IMR-90 (cell line): ENCODE measurements around the gene CPED1. TPM values are rescaled to one million over a fixed set of nuclear protein-coding genes. Genes with fewer than 3 reads are reported as not detected.

Source experiments
- ATAC-seq: fragments of 200-7000 bp; cut with Tn5 transposase; 2 replicates; pipeline ENCODE4 v1.9.1; 2020; ENCODE audit warnings: low read depth, mild to moderate bottlenecking, moderate library complexity
- BruUV-seq: library from RNA; stranded (reverse); fragments of 400-500 nt; replicated peaks from 2 replicates; lab custom pipeline; 2021; lab: Mats Ljungman, UMichigan
- CTCF ChIA-PET: fragments of 300-600 bp; formaldehyde crosslinking; extraction: SDS; loops from one replicate; lab custom pipeline; 2021; ENCODE audit warnings: antibody characterized with exemption; lab: Yijun Ruan, JAX
- POLR2A ChIA-PET: fragments of 300-600 bp; sonication (Branson Sonifier 250); formaldehyde crosslinking; loops from one replicate; lab custom pipeline; 2022; ENCODE audit warnings: antibody characterized with exemption; ENCODE audit not compliant: unreplicated experiment; lab: Charles Lee
- DNase-seq: peaks from one replicate; pipeline ENCODE4 v3.0.0; 2013
- H2AFZ ChIP-seq: replicated peaks from 2 replicates; pipeline ENCODE3; 2013; ENCODE audit warnings: low read length, mild to moderate bottlenecking; ENCODE audit not compliant: poor library complexity
- H2AK5ac ChIP-seq: 2 replicates; pipeline ENCODE4 v1.6.1; 2013; ENCODE audit warnings: low read depth, low read length, inconsistent platforms
- H2AK9ac ChIP-seq: replicated peaks from 2 replicates; pipeline ENCODE3; 2013; ENCODE audit warnings: mild to moderate bottlenecking, low read depth, low read length, moderate library complexity; ENCODE audit not compliant: poor library complexity
- H2BK120ac ChIP-seq: 2 replicates; pipeline ENCODE4 v1.6.1; 2013; ENCODE audit warnings: low read depth, low read length, inconsistent platforms
- H2BK15ac ChIP-seq: 3 replicates; pipeline ENCODE4 v1.6.1; 2013; ENCODE audit warnings: low read depth, low read length, inconsistent platforms
- H2BK20ac ChIP-seq: 2 replicates; pipeline ENCODE4 v1.6.1; 2013; ENCODE audit warnings: low read depth, mild to moderate bottlenecking, inconsistent platforms, low read length, moderate library complexity
- H2BK5ac ChIP-seq: 2 replicates; pipeline ENCODE4 v1.6.1; 2013; ENCODE audit warnings: mild to moderate bottlenecking, low read depth, low read length, inconsistent platforms; ENCODE audit not compliant: poor library complexity, severe bottlenecking
- H3K14ac ChIP-seq: replicated peaks from 2 replicates; pipeline ENCODE4 v1.6.1; 2013; ENCODE audit warnings: low read depth, low read length, inconsistent platforms
- H3K18ac ChIP-seq: 2 replicates; pipeline ENCODE4 v1.6.1; 2013; ENCODE audit warnings: low read depth, low read length, control low read depth
- H3K23ac ChIP-seq: 2 replicates; pipeline ENCODE4 v1.6.1; 2013; ENCODE audit warnings: low read depth, low read length, inconsistent platforms
- H3K27ac ChIP-seq: 2 replicates; pipeline ENCODE4 v1.5.1; 2013; ENCODE audit warnings: mild to moderate bottlenecking, control low read depth, low read length; ENCODE audit not compliant: insufficient read depth
- H3K27me3 ChIP-seq: 2 replicates; pipeline ENCODE4 v1.6.1; 2013; ENCODE audit warnings: low read length; ENCODE audit not compliant: control insufficient read depth, insufficient read depth
- H3K36me3 ChIP-seq: 2 replicates; pipeline ENCODE4 v1.6.1; 2013; ENCODE audit warnings: low read length, mixed read lengths; ENCODE audit not compliant: control insufficient read depth, insufficient read depth
- H3K4ac ChIP-seq: 2 replicates; pipeline ENCODE4 v1.6.1; 2013; ENCODE audit warnings: low read depth, low read length, inconsistent platforms
- H3K4me1 ChIP-seq: 2 replicates; pipeline ENCODE4 v1.6.1; 2013; ENCODE audit warnings: low read length, mixed read lengths; ENCODE audit not compliant: control insufficient read depth, insufficient read depth
- H3K4me2 ChIP-seq: 2 replicates; pipeline ENCODE4 v1.6.1; 2013; ENCODE audit warnings: low read depth, mild to moderate bottlenecking, control low read depth, low read length, moderate library complexity
- H3K4me3 ChIP-seq: 2 replicates; pipeline ENCODE4 v1.5.1; 2013; ENCODE audit warnings: low read depth, mild to moderate bottlenecking, control low read depth, low read length, moderate library complexity; ENCODE audit not compliant: insufficient read depth
- H3K56ac ChIP-seq: 2 replicates; pipeline ENCODE4 v1.6.1; 2013; ENCODE audit warnings: low read length, inconsistent platforms; ENCODE audit not compliant: insufficient read depth; ENCODE audit errors: extremely low read depth
- H3K79me1 ChIP-seq, 2 experiments: 2 replicates each; pipeline ENCODE4 v1.6.1; 2013; ENCODE audit warnings: low read length in 2 of 2, inconsistent platforms in 1 of 2, low read depth in 1 of 2
- H3K9ac ChIP-seq: 2 replicates; pipeline ENCODE4 v1.6.1; 2013; ENCODE audit warnings: low read depth, low read length, control low read depth
- H3K9me1 ChIP-seq: 2 replicates; pipeline ENCODE4 v1.6.1; 2013; ENCODE audit warnings: low read length, inconsistent platforms; ENCODE audit not compliant: insufficient read depth
- H3K9me3 ChIP-seq: 2 replicates; pipeline ENCODE4 v1.6.1; 2013; ENCODE audit warnings: low read length; ENCODE audit not compliant: control insufficient read depth, insufficient read depth
- H4K20me1 ChIP-seq: 2 replicates; pipeline ENCODE4 v1.6.1; 2013; ENCODE audit warnings: low read length, inconsistent platforms; ENCODE audit not compliant: insufficient read depth
- H4K5ac ChIP-seq: 2 replicates; pipeline ENCODE4 v1.6.1; 2013; ENCODE audit warnings: mild to moderate bottlenecking, low read depth, low read length, control low read depth
- H4K8ac ChIP-seq, 2 experiments: 2 replicates each; pipeline ENCODE4 v1.6.1; 2013; ENCODE audit warnings: low read depth in 2 of 2, low read length in 2 of 2, control low read depth in 1 of 2, inconsistent platforms in 1 of 2
- H4K91ac ChIP-seq: 2 replicates; pipeline ENCODE4 v1.6.1; 2013; ENCODE audit warnings: low read depth, low read length, inconsistent platforms; ENCODE audit not compliant: insufficient read depth
- BHLHE40 ChIP-seq: fragments of 150-350 bp; IDR thresholded peaks from 2 replicates; pipeline ENCODE4 v1.6.1; 2016; ENCODE audit warnings: mild to moderate bottlenecking, low read depth, low read length
- CEBPB ChIP-seq: IDR thresholded peaks from 2 replicates; pipeline ENCODE4 v1.6.1; 2012; ENCODE audit warnings: low read depth, low read length, improper control_type of control experiment
- CHD1 ChIP-seq: IDR thresholded peaks from 2 replicates; pipeline ENCODE4 v1.6.1; 2012; ENCODE audit warnings: low read depth, low read length, improper control_type of control experiment
- FOS ChIP-seq: fragments of 150-350 bp; IDR thresholded peaks from 2 replicates; pipeline ENCODE4 v1.6.1; 2016; ENCODE audit warnings: low read depth, low read length
- MAFK ChIP-seq: IDR thresholded peaks from 2 replicates; pipeline ENCODE4 v1.6.1; 2012; ENCODE audit warnings: low read depth, low read length, improper control_type of control experiment
- MAZ ChIP-seq: IDR thresholded peaks from 2 replicates; pipeline ENCODE4 v1.6.1; 2012; ENCODE audit warnings: low read depth, mild to moderate bottlenecking, low read length, improper control_type of control experiment, moderate library complexity, borderline replicate concordance
- MXI1 ChIP-seq: IDR thresholded peaks from 2 replicates; pipeline ENCODE4 v1.6.1; 2012; ENCODE audit warnings: low read depth, mild to moderate bottlenecking, low read length, moderate library complexity, borderline replicate concordance
- NFE2L2 ChIP-seq: fragments of 150-350 bp; IDR thresholded peaks from 2 replicates; pipeline ENCODE4 v1.6.1; 2016; ENCODE audit warnings: low read depth, mild to moderate bottlenecking, low read length
- POLR2A ChIP-seq: IDR thresholded peaks from 2 replicates; pipeline ENCODE4 v1.6.1; 2012; ENCODE audit warnings: mild to moderate bottlenecking, low read depth, low read length
- RAD21 ChIP-seq: IDR thresholded peaks from 2 replicates; pipeline ENCODE4 v1.6.1; 2012; ENCODE audit warnings: low read length, improper control_type of control experiment
- RCOR1 ChIP-seq: IDR thresholded peaks from 2 replicates; pipeline ENCODE4 v1.6.1; 2012; ENCODE audit warnings: mild to moderate bottlenecking, low read length, improper control_type of control experiment; ENCODE audit not compliant: insufficient replicate concordance
- RFX5 ChIP-seq: IDR thresholded peaks from 2 replicates; pipeline ENCODE4 v1.8.0; 2012; ENCODE audit warnings: low read depth, mild to moderate bottlenecking, low read length, moderate library complexity
- SMC3 ChIP-seq: fragments of 150-350 bp; IDR thresholded peaks from 2 replicates; pipeline ENCODE4 v1.6.1; 2016; ENCODE audit warnings: low read depth, mild to moderate bottlenecking, antibody characterized with exemption, low read length, moderate library complexity
- WGBS, 2 experiments: methylation state at CpG; one replicate each; pipeline versions ENCODE4 v1.1.5 to v1.1.7; 2013; ENCODE audit warnings: missing lambda C conversion rate in 2 of 2; ENCODE audit not compliant: insufficient read length in 1 of 2; ENCODE audit errors: extremely low coverage in 2 of 2; 5-methylcytosine and 5-hydroxymethylcytosine counted together
- dilution Hi-C: fragments of 300-500 bp; cut with HindIII; formaldehyde crosslinking; loops from one replicate; pipeline ENCODE4 v1.14.3; 2018; ENCODE audit warnings: low sequenced_read_pairs; ENCODE audit not compliant: unreplicated experiment
- in situ Hi-C: fragments of 300-500 bp; cut with MboI; formaldehyde crosslinking; loops from 3 replicates; pipeline ENCODE4 v1.14.3; 2019; ENCODE audit warnings: low sequenced_read_pairs, inconsistent platforms, mixed read lengths
- intact Hi-C: fragments of 100-400 bp; cut with micrococcal nuclease; formaldehyde crosslinking; loops from 2 replicates; pipeline ENCODE4 v1.10.0; 2022
- polyA plus RNA-seq, 3 experiments: library from polyadenylated mRNA; depleted of rRNA; stranded (reverse); fragments of >200 nt; gene quantifications; 2 replicates each; pipeline ENCODE4 v1.2.3, GENCODE V29; 2012; ENCODE audit warnings: low replicate concordance in 1 of 3
- total RNA-seq: library from RNA; depleted of rRNA; stranded (reverse); fragments of >200 nt; gene quantifications from 2 replicates; pipeline ENCODE4 v1.2.3, GENCODE V29; 2012
- TF ChIP-seq, protein P1 (sequence below): conservative IDR thresholded peaks from 2 replicates; pipeline ENCODE4 v1.5.1; 2012; ENCODE audit warnings: mild to moderate bottlenecking, low read depth, low read length, improper control_type of control experiment
- TF ChIP-seq, protein P2 (sequence below): fragments of 150-350 bp; IDR thresholded peaks from 2 replicates; pipeline ENCODE4 v1.6.1; 2016; ENCODE audit warnings: low read depth, mild to moderate bottlenecking, low read length, moderate library complexity, borderline replicate concordance
- TF ChIP-seq, protein P3 (sequence below): fragments of 150-350 bp; IDR thresholded peaks from 2 replicates; pipeline ENCODE4 v1.6.1; 2017; ENCODE audit warnings: mild to moderate bottlenecking, antibody characterized with exemption, low read length, low read depth

CPED1 gene
- total and polyA plus RNA-seq, 2 of the 4 experiments (the other 2 are of a cell fraction): 31.2 to 96.8 TPM

DNA sequence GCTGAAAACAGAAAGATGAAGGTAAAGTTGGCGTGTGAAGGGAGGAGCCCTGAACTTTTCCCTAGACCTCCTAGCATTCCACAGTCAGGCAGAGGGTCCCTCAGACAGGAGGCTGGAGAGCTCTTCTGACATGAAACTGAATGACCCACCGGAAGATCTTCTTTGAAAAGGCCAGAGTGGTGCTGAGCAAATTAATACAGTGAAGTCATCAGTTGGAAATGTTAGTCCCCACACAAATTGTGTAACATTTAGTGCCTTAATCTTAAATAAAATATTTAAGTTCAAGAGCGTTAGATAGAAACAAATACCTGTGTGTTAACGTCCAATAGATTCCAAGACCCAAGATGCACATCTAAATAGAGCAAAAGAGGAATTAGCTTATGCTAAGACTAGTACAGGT is 291.3 kb downstream of the CPED1 start:
- Histone ChIP-seq H3K79me1 (peaks cover 2 to 4% of the 10 kb centered on the region in 2 experiments; a peak in 1 of 4 replicates), H4K8ac (peak overlapping the region; percentile 6 to 70; a peak in 3 of 4 replicates), H3K9ac (no peak overlapping the region), H4K20me1 (no peaks in the 10 kb centered on the region), H3K4me2 (no peak overlapping the region), H2AK9ac (no peak overlapping the region), H4K5ac (0 out of 2 replicates have a peak overlapping the region, but pooled peaks have one; percentile 84), H3K14ac (no peak overlapping the region; the same call in 1 of the 2 replicates), H3K18ac (peak overlapping the region; percentile 69), H2AFZ (no peak overlapping the region), H3K9me3 (no peaks in the 10 kb centered on the region; the same call in 1 of the 2 replicates), H3K4me1 (peaks cover 9% of the 10 kb centered on the region), H3K27ac (no peak overlapping the region), H2BK120ac (peak overlapping the region; percentile 60; the same call in 1 of the 2 replicates), H3K4me3 (no peak overlapping the region), H3K9me1 (no peaks in the 10 kb centered on the region; the same call in 1 of the 2 replicates), H3K4ac (peak overlapping the region; percentile 60), H4K91ac (no peak overlapping the region), H3K23ac (no peak overlapping the region), H2AK5ac (peak overlapping the region; percentile 57; the same call in 1 of the 2 replicates), H2BK15ac (0 out of 3 replicates have a peak overlapping the region, but pooled peaks have one; percentile 18), H3K56ac (no peak overlapping the region; the same call in 1 of the 2 replicates), H3K27me3 (no peaks in the 10 kb centered on the region), H2BK5ac (peak overlapping the region; percentile 94), H3K36me3 (0 out of 2 replicates have a peak, but pooled peaks cover 4% of the 10 kb centered on the region), H2BK20ac (peak overlapping the region; percentile 68; the same call in 1 of the 2 replicates)
- DNase-seq (no peak), ATAC-seq (no peak)
- BruUV-seq: no TSS peak
- dilution Hi-C loops (no loop called here), intact Hi-C loops (no loop called here), in situ Hi-C loops (no loop called here)
- ChIA-PET CTCF (interaction anchor here (1.1 kb wide), 1 partner anchor 15 kb away, joined by 8 read pairs; no protein-coding TSS in a partner anchor), POLR2A (no interaction called here)
- no peak for TF ChIP-seq CHD1
- TF ChIP-seq NFE2L2: no peak
- TF ChIP-seq MAZ: no peak
- TF ChIP-seq, protein P1, sequence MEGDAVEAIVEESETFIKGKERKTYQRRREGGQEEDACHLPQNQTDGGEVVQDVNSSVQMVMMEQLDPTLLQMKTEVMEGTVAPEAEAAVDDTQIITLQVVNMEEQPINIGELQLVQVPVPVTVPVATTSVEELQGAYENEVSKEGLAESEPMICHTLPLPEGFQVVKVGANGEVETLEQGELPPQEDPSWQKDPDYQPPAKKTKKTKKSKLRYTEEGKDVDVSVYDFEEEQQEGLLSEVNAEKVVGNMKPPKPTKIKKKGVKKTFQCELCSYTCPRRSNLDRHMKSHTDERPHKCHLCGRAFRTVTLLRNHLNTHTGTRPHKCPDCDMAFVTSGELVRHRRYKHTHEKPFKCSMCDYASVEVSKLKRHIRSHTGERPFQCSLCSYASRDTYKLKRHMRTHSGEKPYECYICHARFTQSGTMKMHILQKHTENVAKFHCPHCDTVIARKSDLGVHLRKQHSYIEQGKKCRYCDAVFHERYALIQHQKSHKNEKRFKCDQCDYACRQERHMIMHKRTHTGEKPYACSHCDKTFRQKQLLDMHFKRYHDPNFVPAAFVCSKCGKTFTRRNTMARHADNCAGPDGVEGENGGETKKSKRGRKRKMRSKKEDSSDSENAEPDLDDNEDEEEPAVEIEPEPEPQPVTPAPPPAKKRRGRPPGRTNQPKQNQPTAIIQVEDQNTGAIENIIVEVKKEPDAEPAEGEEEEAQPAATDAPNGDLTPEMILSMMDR: no peak
- TF ChIP-seq, protein P2, sequence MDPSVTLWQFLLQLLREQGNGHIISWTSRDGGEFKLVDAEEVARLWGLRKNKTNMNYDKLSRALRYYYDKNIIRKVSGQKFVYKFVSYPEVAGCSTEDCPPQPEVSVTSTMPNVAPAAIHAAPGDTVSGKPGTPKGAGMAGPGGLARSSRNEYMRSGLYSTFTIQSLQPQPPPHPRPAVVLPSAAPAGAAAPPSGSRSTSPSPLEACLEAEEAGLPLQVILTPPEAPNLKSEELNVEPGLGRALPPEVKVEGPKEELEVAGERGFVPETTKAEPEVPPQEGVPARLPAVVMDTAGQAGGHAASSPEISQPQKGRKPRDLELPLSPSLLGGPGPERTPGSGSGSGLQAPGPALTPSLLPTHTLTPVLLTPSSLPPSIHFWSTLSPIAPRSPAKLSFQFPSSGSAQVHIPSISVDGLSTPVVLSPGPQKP: no peak
- no peak for TF ChIP-seq POLR2A
- TF ChIP-seq CEBPB: no peak
- TF ChIP-seq MAFK: no peak
- no peak for TF ChIP-seq MXI1
- TF ChIP-seq, protein P3, sequence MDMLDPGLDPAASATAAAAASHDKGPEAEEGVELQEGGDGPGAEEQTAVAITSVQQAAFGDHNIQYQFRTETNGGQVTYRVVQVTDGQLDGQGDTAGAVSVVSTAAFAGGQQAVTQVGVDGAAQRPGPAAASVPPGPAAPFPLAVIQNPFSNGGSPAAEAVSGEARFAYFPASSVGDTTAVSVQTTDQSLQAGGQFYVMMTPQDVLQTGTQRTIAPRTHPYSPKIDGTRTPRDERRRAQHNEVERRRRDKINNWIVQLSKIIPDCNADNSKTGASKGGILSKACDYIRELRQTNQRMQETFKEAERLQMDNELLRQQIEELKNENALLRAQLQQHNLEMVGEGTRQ: no peak
- no peak for TF ChIP-seq RCOR1
- no peak for TF ChIP-seq RFX5
- no peak for TF ChIP-seq RAD21
- no peak for TF ChIP-seq BHLHE40
- TF ChIP-seq SMC3: no peak
- TF ChIP-seq FOS: no peak
- WGBS, 2 experiments: no CpG with 5 or more reads among the region's 4 CpGs
